Measurements from ENCODE around the gene SMIM1.
A peak's percentile ranks its signal among the peaks of the same experiment; 100 is the strongest.

Gene SMIM1

GRCh38 chr1:3759796-3760195, 12.8 kb upstream of the SMIM1 start:
- no peak for DNase-seq

- DNase-seq = no peak
These were observed 11.1 kb upstream of the SMIM1 start for GRCh38 chr1:3761296-3762010.

- DNase-seq = no peak
These were observed 10.2 kb upstream of the SMIM1 start for GRCh38 chr1:3762151-3762872.

GRCh38 chr1:3762873-3763228, 9.7 kb upstream of the SMIM1 start:
- no peak for DNase-seq

GRCh38 chr1:3763351-3764125, 9.0 kb upstream of the SMIM1 start:
- DNase-seq = no peak

GRCh38 chr1:3767328-3767925, 5.1 kb upstream of the SMIM1 start:
- DNase-seq = no peak

- DNase-seq = no peak
These were observed 3.6 kb upstream of the SMIM1 start for GRCh38 chr1:3768811-3769390.

GRCh38 chr1:3770047-3770765, 2.3 kb upstream of the SMIM1 start:
- no peak for DNase-seq

GRCh38 chr1:3771108-3772026, 1.2 kb upstream of the SMIM1 start:
- no peak for DNase-seq

- peak; percentile 77 to 79 for DNase-seq
These were observed 378 bp upstream of the SMIM1 start for GRCh38 chr1:3772027-3772714.

GRCh38 chr1:3773572-3774275, 1.2 kb downstream of the SMIM1 start:
- DNase-seq = no peak

- no peak for DNase-seq
These were observed 1.9 kb downstream of the SMIM1 start for GRCh38 chr1:3774276-3774945.

GRCh38 chr1:3774946-3775489, 2.5 kb downstream of the SMIM1 start:
- DNase-seq = no peak

- peak; percentile 33 to 46 for DNase-seq
These were observed 3.1 kb downstream of the SMIM1 start for GRCh38 chr1:3775490-3776230.

- no peak for DNase-seq
These were observed 3.8 kb downstream of the SMIM1 start for GRCh38 chr1:3776231-3776961.

GRCh38 chr1:3777078-3777547, 4.6 kb downstream of the SMIM1 start:
- no peak for DNase-seq
